ENCODE results near the gene DNAH3. TPM values are rescaled to one million over a fixed set of nuclear protein-coding genes. Genes with fewer than 3 reads are reported as not detected.
"Not testable (repeated sequence)": the region's sequence is repeated elsewhere in the genome, so short reads cannot be mapped to it uniquely, and the experiment has no call there.

DNAH3 gene
- total and polyA plus RNA-seq, 4 donors, result not detected

DNA sequence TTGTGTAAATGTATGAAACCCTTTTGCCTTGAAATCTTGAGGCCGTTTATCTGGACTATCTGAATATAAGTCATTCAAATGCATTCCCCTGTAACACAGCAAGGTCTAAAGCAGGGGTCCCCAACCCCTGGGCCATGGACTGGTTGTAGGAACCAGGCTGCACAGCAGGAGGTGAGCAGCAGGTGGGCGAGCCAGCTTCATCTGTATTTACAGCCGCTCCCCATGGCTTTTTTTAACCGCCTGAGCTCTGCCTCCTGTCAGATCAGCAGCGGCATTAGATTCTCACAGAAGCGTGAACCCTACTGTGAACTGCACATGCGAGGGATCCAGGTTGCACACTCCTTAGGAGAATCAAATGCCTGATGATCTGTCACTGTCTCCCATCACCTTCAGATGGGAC lies 24.1 kb downstream of the DNAH3 start:
- no peaks in the 10 kb centered on the region for H3K4me1 ChIP-seq (ENCODE audit: control insufficient read depth in 1 of 2, insufficient read depth in 2 of 2, low read length in 2 of 2)
- no peaks in the 10 kb centered on the region for H3K36me3 ChIP-seq (ENCODE audit: control insufficient read depth in 1 of 2, insufficient read depth in 2 of 2, low read length in 1 of 2)
- WGBS, 2 donors, result 71 to 79% methylated on average over 7 of the region's 7 CpGs
- ATAC-seq (ENCODE audit: low FRiP score) (no peak), DNase-seq (no peak)
- H3K27ac ChIP-seq (ENCODE audit: low read depth in 1 of 2, low read length in 2 of 2), result no peak overlapping the region
- H3K9me3 ChIP-seq (ENCODE audit: control insufficient read depth, low read length), result no peaks in the 10 kb centered on the region
- no peaks in the 10 kb centered on the region for H3K27me3 ChIP-seq (ENCODE audit: control insufficient read depth in 1 of 2, insufficient read depth in 2 of 2, low read length in 1 of 2)
- H3K4me3 ChIP-seq (ENCODE audit: low read length in 2 of 2), result no peak overlapping the region
- intact Hi-C loops (cut with DNase I), result no loop called here

DNA sequence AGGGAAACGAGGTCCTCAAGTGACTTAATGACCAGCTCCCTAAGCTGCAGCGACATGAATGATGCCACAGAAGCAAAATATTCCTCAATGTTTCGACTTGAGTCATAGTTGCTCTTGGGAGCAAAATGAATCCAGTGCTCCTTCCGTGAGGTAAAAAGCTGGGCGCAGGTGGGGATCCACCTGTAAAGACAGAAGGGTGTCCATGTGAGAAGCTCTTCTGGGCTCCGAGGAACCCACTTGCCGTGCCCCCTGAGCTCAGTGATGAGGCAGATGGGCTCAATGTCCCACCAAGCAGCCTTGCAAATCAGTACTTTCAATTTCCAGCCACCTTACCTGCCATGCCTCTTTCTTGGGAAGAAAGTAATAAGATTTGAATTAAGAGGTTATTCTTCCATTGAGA lies 25.5 kb downstream of the DNAH3 start:
- Histone ChIP-seq H3K4me1 (ENCODE audit: control insufficient read depth in 1 of 2, insufficient read depth in 2 of 2, low read length in 2 of 2) (no peaks in the 10 kb centered on the region), H3K36me3 (ENCODE audit: control insufficient read depth in 1 of 2, insufficient read depth in 2 of 2, low read length in 1 of 2) (no peaks in the 10 kb centered on the region), H3K27me3 (ENCODE audit: control insufficient read depth in 1 of 2, insufficient read depth in 2 of 2, low read length in 1 of 2) (no peaks in the 10 kb centered on the region), H3K4me3 (ENCODE audit: low read length in 2 of 2) (no peak overlapping the region), H3K27ac (ENCODE audit: low read depth in 1 of 2, low read length in 2 of 2) (no peak overlapping the region), H3K9me3 (ENCODE audit: control insufficient read depth, low read length) (no peaks in the 10 kb centered on the region)
- WGBS, 2 donors, result 91 to 93% methylated on average over 7 of the region's 7 CpGs
- intact Hi-C loops (cut with DNase I), result no loop called here
- DNase-seq, result no peak
- ATAC-seq (ENCODE audit: low FRiP score), result no peak

DNA sequence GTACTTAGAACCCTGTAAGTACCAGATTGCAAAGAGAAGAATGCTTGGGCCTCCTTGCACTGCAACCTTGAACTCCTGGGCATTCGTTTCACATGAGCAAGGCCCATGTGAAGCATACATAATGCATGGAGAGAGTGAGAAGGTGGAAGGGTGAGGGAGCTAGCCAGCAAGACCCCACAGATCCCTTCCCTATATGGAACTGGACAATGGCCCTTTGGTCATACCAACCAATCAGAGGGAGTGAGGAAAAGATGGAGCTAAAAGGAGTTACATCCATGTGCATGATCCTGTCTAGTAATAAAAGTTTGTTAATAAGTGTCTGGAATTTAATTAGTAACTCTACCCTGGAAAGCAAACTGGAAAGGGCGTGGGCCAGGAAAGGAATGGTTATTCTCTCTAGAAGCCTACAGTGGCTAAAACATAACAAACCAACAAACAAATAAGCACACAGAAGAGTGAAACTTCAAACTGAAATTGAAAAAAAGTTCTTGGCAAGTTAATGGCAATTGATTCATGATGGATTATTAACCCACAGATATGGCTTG lies 29.6 kb downstream of the DNAH3 start:
- intact Hi-C loops (cut with DNase I), result no loop called here
- Histone ChIP-seq H3K27ac (ENCODE audit: low read depth in 1 of 2, low read length in 2 of 2) (no peak overlapping the region), H3K9me3 (ENCODE audit: control insufficient read depth, low read length) (no peaks in the 10 kb centered on the region), H3K4me1 (ENCODE audit: control insufficient read depth in 1 of 2, insufficient read depth in 2 of 2, low read length in 2 of 2) (no peaks in the 10 kb centered on the region), H3K27me3 (ENCODE audit: control insufficient read depth in 1 of 2, insufficient read depth in 2 of 2, low read length in 1 of 2) (no peaks in the 10 kb centered on the region), H3K4me3 (ENCODE audit: low read length in 2 of 2) (no peak overlapping the region), H3K36me3 (ENCODE audit: control insufficient read depth in 1 of 2, insufficient read depth in 2 of 2, low read length in 1 of 2) (no peaks in the 10 kb centered on the region)
- ATAC-seq (ENCODE audit: low FRiP score), result no peak
- DNase-seq, result no peak
- 85 to 90% methylated on average over 2 of the region's 2 CpGs for whole genome bisulfite sequencing, 2 donors

DNA sequence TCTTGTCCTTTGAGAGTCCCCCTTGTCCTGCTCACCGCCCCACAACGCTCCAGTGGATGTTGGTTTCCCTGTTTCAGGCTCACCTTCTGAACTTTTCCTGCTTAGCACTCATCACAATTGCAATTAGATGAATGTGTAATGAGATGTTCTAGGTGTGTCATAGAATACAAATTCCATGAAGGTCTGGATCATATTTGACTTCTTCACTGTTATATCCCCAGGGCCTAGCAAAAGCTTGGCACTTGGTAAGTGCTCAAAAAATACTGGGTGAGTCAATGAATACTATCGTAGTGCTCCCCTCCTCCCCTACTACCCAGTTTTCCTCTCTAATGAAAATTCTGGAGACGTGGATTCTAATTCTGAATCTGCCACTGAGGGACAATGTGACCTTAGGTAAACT lies 33.1 kb downstream of the DNAH3 start:
- ATAC-seq (ENCODE audit: low FRiP score) (no peak), DNase-seq (no peak)
- no peak overlapping the region for H3K27ac ChIP-seq (ENCODE audit: low read depth in 1 of 2, low read length in 2 of 2)
- intact Hi-C loops (cut with DNase I), result no loop called here
- H3K27me3 ChIP-seq (ENCODE audit: control insufficient read depth in 1 of 2, insufficient read depth in 2 of 2, low read length in 1 of 2), result no peaks in the 10 kb centered on the region
- H3K4me3 ChIP-seq (ENCODE audit: low read length in 2 of 2), result no peak overlapping the region
- no peaks in the 10 kb centered on the region for H3K9me3 ChIP-seq (ENCODE audit: control insufficient read depth, low read length)
- WGBS, 2 donors, result 87 to 90% methylated on average over 4 of the region's 4 CpGs
- no peaks in the 10 kb centered on the region for H3K4me1 ChIP-seq (ENCODE audit: control insufficient read depth in 1 of 2, insufficient read depth in 2 of 2, low read length in 2 of 2)
- H3K36me3 ChIP-seq (ENCODE audit: control insufficient read depth in 1 of 2, insufficient read depth in 2 of 2, low read length in 1 of 2), result no peaks in the 10 kb centered on the region

DNA sequence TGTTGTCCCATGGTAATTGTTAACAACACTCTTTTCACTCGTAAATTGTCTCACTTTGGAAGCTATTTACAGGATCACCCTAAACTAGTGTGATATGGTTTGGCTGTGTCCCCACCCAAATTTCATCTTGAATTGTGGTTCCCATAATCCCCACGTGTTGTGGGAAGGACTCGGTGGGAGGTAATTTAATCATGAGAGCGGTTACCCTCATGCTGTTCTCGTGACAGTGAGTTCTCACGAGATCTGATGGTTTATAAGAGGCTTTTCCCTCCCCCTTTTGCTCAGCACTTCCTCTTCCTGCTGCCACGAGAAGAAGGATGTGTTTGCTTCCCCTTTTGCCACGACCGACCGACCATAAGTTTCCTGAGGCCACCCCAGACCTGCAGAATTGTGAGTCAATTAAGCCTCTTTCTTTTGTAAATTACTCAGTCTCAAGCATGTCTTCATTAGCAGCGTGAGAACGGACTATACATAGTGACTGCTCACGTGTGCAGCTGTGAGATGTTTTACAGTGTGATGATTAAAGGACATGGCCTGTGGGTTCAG lies 34.4 kb downstream of the DNAH3 start:
- ATAC-seq (ENCODE audit: low FRiP score) (no peak), DNase-seq (no peak)
- Histone ChIP-seq H3K4me3 (ENCODE audit: low read length in 2 of 2) (no peak overlapping the region), H3K4me1 (ENCODE audit: control insufficient read depth in 1 of 2, insufficient read depth in 2 of 2, low read length in 2 of 2) (no peaks in the 10 kb centered on the region), H3K36me3 (ENCODE audit: control insufficient read depth in 1 of 2, insufficient read depth in 2 of 2, low read length in 1 of 2) (no peaks in the 10 kb centered on the region), H3K27ac (ENCODE audit: low read depth in 1 of 2, low read length in 2 of 2) (no peak overlapping the region), H3K27me3 (ENCODE audit: control insufficient read depth in 1 of 2, insufficient read depth in 2 of 2, low read length in 1 of 2) (no peaks in the 10 kb centered on the region), H3K9me3 (ENCODE audit: control insufficient read depth, low read length) (no peaks in the 10 kb centered on the region)
- 28 to 38% methylated on average over 13 of the region's 13 CpGs for WGBS, 2 donors
- intact Hi-C loops (cut with DNase I), result no loop called here

DNA sequence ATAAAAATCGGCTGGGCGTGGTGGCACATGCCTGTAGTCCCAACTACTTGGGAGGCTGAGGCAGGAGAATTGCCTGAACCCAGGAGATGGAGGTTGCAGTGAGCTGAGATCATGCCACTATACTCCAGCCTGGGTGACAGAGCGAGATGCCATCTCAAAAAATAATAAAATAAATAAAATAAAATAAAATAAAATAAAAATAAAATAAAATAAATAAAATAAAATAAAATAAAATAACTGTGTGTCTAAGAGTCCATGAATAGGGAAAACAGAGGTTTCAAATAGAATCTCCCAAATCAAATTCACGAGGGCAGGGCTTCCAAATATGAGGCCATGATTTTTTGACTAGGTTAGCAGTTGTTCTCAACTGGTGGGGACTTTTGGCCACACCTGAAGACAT lies 35.1 kb downstream of the DNAH3 start:
- H3K4me1 ChIP-seq (ENCODE audit: control insufficient read depth in 1 of 2, insufficient read depth in 2 of 2, low read length in 2 of 2); H3K27me3 ChIP-seq (ENCODE audit: control insufficient read depth in 1 of 2, insufficient read depth in 2 of 2, low read length in 1 of 2); DNase-seq; H3K4me3 ChIP-seq (ENCODE audit: low read length in 2 of 2); ATAC-seq (ENCODE audit: low FRiP score); H3K9me3 ChIP-seq (ENCODE audit: control insufficient read depth, low read length); H3K27ac ChIP-seq (ENCODE audit: low read depth in 1 of 2, low read length in 2 of 2); intact Hi-C loops (cut with DNase I); H3K36me3 ChIP-seq (ENCODE audit: control insufficient read depth in 1 of 2, insufficient read depth in 2 of 2, low read length in 1 of 2): not testable (repeated sequence)
- 98% methylated on average over 4 of the region's 4 CpGs for WGBS, 2 donors

DNA sequence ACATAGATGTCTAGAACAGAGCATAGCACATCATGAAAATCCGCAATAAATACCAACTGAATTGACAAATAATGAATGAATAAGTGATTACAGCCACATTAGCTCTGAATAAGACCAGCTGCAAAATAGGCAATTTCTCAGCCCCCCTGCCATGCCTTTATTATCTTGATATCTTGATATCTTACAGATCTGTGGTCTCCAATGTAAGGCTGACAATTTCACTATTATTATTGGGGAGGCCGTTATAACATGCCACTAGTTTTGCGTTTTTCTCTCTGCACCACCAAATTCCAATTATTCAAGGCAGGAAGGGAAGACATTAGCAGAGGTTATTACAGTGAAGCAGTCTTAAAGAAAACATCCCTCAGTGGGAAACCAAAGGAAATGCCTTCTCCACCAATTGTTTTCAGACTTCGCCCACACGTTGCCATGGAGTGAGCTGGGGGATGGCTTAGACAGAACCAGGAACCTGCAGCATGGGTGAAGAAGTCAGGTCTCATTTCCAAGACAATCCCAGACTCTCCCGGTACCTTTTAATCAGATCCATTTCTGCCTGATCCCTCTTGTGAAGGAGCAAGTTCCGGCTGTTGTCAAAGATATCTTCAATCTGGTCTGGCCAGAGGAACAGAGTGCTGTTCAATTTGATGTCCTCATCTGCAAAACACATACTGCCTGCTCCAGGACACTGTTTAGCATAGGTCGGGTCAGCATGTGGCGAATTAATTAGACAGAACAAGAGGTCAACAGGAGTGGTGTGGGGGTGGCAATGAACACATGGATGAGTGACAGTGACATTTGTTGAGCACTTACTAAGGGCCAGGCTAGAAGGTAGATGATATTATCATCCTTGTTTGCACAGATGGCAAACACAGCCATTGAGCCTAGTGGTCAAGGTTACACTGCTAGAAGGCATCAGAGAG lies 46.4 kb downstream of the DNAH3 start:
- DNase-seq, result no peak
- Histone ChIP-seq H3K4me1 (ENCODE audit: control insufficient read depth in 1 of 2, insufficient read depth in 2 of 2, low read length in 2 of 2) (no peaks in the 10 kb centered on the region), H3K27me3 (ENCODE audit: control insufficient read depth in 1 of 2, insufficient read depth in 2 of 2, low read length in 1 of 2) (no peaks in the 10 kb centered on the region), H3K4me3 (ENCODE audit: low read length in 2 of 2) (no peak overlapping the region), H3K36me3 (ENCODE audit: control insufficient read depth in 1 of 2, insufficient read depth in 2 of 2, low read length in 1 of 2) (no peaks in the 10 kb centered on the region), H3K27ac (ENCODE audit: low read depth in 1 of 2, low read length in 2 of 2) (no peak overlapping the region), H3K9me3 (ENCODE audit: control insufficient read depth, low read length) (no peaks in the 10 kb centered on the region)
- WGBS, 2 donors, result 29 to 40% methylated on average over 9 of the region's 9 CpGs
- intact Hi-C loops (cut with DNase I), result no loop called here
- ATAC-seq (ENCODE audit: low FRiP score), result no peak

DNA sequence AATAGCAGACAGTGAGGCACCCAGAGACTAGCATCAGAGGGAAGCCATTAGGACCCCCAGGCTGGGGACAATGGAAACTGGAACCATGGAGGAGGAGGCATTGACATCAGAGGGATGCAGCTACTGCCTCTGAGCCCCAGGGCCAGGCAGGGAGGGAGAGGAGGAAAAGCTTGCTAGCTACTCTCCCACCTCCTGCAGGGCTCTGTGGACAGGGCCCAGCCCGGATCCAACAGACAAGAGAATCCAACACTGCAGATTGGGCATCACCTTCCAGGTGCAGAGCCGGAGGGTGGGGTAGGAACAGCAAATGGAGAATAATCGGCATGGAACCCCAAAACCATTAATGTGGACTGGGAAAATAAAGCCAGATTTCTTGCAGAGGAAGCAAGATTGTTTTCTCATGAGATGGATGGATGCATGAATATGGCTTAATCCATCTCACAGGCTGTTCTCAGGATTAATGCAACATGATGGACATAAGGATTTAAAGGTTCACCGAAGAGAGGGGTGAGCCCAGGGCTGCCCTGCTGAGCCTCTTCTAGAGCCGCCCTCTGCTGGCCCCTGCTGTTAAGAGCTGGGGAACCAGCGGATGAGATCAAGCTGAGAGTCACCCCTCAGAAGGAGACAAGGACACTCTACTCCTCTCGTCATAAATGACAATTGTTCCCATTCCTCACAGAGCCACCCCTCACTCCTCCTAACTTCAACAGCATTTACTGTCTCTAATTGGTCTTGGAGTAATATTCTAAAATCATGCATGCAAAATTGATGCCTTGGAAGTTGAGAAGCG lies 48.8 kb downstream of the DNAH3 start:
- no peak for ATAC-seq (ENCODE audit: low FRiP score)
- intact Hi-C loops (cut with DNase I), result no loop called here

More for the DNA sequence above, 48.8 kb downstream of the DNAH3 start:
- H3K27me3 ChIP-seq (ENCODE audit: control insufficient read depth in 1 of 2, insufficient read depth in 2 of 2, low read length in 1 of 2), result no peaks in the 10 kb centered on the region
- 63 to 66% methylated on average over 8 of the region's 8 CpGs for WGBS, 2 donors
- no peak overlapping the region for H3K27ac ChIP-seq (ENCODE audit: low read depth in 1 of 2, low read length in 2 of 2)
- H3K9me3 ChIP-seq (ENCODE audit: control insufficient read depth, low read length), result no peaks in the 10 kb centered on the region
- H3K4me1 ChIP-seq (ENCODE audit: control insufficient read depth in 1 of 2, insufficient read depth in 2 of 2, low read length in 2 of 2), result no peaks in the 10 kb centered on the region
- DNase-seq, result no peak
- H3K4me3 ChIP-seq (ENCODE audit: low read length in 2 of 2), result no peak overlapping the region
- H3K36me3 ChIP-seq (ENCODE audit: control insufficient read depth in 1 of 2, insufficient read depth in 2 of 2, low read length in 1 of 2), result no peaks in the 10 kb centered on the region

All from aorta (tissue), 5 donors.